GM11168 (cell line): ENCODE measurements around the gene TMEM117.

Source experiments
- in situ Hi-C: fragments of 300-500 bp; cut with MboI; formaldehyde crosslinking; loops from one replicate; pipeline ENCODE4 v1.12.0; 2022; ENCODE audit warnings: low sequenced_read_pairs; ENCODE audit not compliant: unreplicated experiment

The TMEM117 gene

GRCh38 chr12:44397631-44398030 lies 561.8 kb downstream of the TMEM117 start:
- in situ Hi-C loops: no loop called here

GRCh38 chr12:44403185-44403584 lies 567.3 kb downstream of the TMEM117 start:
- in situ Hi-C loops: no loop called here

- in situ Hi-C loops: no loop called here
Measured at GRCh38 chr12:44405297-44405696, 569.4 kb downstream of the TMEM117 start.

- in situ Hi-C loops: no loop called here
Measured at GRCh38 chr12:44422559-44422958, 586.7 kb downstream of the TMEM117 start.

- in situ Hi-C loops: no loop called here
Measured at GRCh38 chr12:44428825-44429224, 592.9 kb downstream of the TMEM117 start.

- in situ Hi-C loops: no loop called here
Measured at GRCh38 chr12:44431647-44432343, 595.9 kb downstream of the TMEM117 start.

GRCh38 chr12:44433659-44434058 lies 597.8 kb downstream of the TMEM117 start:
- in situ Hi-C loops: no loop called here

GRCh38 chr12:44436756-44437155 lies 600.9 kb downstream of the TMEM117 start:
- in situ Hi-C loops: no loop called here
